HG03520 (cell line): ENCODE measurements around the gene AGER.
"Not testable (repeated sequence)": the region's sequence is repeated elsewhere in the genome, so short reads cannot be mapped to it uniquely, and the experiment has no call there.

ENCODE experiments used
- ATAC-seq: cut with Tn5 transposase; IDR thresholded peaks from one replicate; pipeline ENCODE4 v1.9.1; 2021; ENCODE audit warnings: mild to moderate bottlenecking, moderate library complexity; ENCODE audit not compliant: unreplicated experiment

AGER gene

DNA sequence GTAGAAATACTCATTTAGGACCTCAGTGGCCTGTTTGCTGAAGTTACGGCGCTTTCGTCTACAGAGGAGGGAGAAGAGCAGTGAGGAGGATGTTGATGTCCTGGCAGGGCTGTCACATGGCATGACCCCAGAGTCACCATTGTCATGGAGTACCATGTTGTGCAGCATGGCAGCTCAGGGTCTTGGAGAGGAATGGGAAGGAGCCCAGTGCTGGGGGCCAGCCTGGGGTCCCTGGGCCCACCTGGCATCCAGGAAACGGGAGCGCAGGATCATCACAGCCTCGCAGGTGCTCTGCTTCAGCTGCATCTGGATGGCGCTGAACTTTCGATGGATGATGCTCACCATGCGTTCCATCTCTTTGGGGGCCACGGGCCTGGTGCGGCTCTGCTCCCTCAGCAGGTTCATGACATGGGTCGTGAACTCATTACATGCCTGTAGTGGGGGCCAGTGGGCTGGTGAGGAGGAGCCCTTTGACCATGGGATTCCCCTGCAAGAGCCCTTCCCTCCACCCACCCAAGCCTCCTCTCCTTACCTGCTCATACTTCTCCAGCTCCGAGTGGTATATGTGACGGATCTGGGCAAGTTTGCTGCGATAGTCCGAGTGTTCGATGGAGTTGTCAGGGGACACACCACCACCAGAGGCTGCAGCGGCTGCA lies 3.8 kb upstream of the AGER start:
- not testable (repeated sequence) for ATAC-seq

DNA sequence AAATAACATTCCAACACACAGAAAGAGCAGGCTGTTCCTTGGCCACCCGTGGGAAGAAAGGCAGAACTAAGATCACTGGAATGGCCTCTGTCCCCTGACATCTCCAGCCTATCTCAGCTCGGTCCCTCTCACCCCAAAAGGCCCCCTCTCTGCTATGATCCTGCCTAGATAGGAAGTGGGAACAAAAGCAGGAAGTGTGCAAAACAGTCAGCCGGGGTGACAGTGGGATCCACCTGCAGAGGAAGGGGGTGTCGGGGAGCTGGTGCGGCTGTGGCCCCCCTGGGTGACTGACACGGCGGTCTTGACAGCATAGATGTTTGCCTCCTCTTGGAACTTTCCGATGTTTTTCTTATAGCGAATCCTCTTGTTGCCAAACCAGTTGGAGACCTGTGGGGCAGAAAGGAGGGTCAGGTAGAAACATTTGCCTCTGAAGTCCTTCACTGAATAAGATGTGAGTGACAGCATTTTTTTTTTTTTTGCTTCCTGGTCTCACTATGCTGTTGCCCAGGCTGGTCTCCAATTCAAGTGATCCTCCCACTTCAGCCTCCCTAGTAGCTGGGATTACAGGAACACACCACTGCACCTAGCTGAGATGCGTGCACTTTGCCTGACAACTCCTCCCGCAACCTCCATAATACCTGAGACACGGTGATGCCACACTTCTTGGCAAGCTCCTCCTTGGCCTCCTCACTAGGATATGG lies 3.1 kb upstream of the AGER start:
- ATAC-seq = no peak

DNA sequence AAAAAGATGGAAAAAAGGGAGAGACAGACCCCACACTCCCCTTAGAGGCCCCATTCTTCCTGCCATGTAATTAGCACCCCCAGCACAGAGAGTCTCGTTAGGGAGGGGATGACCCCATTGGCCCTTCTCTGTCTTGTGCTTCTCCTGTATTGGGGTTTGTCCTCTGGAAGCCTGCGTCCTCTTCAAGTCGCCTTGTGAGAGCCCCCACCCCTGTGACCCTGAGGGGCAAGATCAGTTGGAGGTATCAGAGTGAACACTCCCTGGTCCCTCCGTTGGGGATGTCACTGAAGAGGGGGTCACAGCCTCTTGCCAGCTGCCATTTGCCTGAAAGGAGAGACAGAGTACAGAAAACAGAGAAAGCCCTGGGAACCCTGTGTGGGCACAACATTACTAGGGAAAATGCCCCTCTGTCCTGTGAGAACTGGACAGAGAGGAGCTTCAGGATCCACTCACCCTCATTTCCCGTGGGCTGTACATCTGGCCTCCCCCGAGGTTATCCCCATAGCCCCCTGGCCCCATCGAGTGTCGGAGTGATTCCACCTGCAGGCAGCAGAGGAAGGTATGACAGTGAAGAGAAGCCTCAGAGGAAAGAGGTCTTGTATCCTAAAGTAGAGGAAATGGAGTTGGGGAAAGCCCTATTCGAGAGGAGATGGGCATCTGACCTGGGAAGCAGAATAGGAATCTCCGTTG lies 2.2 kb upstream of the AGER start:
- ATAC-seq = not testable (repeated sequence)

DNA sequence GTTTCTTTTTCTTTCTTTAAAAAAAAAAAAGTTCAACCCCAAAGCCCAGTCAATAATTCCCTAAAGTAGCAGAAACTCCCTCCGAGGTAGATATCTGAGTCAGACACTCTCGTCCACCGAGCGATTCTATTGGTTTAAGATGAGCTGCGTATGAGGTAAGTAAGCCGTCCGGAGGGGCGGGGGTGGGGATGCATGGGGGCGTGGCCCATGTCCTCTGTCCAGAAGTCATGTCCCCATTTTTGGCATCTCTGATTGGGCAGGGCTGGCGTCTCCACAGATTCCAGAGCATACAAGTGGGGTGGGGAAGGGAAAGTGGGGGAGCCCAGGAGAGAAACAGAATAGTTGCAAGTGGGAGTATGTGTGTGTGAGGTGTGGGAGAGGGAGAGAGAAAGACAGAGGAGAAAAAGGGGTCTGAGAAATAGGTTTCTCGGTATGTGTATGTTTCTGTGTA lies 1.7 kb upstream of the AGER start:
- ATAC-seq = not testable (repeated sequence)

DNA sequence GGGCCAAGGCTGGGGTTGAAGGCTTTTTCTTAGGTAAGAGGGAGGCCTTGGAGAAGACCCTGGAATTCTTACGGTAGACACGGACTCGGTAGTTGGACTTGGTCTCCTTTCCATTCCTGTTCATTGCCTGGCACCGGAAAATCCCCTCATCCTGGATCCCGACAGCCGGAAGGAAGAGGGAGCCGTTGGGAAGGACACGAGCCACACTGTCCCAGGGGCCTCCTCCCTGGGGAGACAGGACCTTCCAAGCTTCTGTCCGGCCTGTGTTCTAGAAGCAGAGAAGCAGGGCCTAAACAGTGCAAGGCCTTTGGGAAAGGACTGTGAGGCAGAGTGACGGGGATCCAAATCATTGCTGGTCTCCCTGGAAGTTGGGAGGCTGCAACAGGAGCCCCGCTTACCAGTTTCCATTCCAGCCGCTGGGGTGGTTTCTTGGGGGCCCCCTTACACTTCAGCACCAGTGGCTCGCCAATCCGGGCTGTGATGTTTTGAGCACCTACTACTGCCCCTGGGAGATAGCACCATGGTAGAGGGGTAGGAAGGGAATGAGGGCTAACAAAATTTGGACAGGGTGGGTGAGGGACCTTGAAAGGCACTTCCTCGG lies 470 bp downstream of the AGER start:
- ATAC-seq = no peak

DNA sequence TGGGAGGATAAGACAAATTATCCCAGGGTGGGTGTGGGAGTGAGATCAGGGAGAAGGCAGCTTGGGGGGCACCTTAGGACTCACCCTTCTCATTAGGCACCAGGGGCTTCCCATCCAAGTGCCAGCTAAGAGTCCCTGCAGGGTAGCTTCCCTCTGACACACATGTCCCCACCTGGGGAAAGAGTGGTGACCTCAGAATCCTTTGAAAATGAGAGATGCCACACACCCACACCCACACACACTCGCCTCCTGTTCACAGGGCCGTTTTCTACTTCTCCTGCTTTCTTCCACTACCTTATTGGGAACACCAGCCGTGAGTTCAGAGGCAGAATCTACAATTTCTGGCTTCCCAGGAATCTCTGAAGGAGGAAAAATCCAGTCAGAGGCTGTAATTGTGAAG lies 1.0 kb downstream of the AGER start:
- ATAC-seq = no peak

DNA sequence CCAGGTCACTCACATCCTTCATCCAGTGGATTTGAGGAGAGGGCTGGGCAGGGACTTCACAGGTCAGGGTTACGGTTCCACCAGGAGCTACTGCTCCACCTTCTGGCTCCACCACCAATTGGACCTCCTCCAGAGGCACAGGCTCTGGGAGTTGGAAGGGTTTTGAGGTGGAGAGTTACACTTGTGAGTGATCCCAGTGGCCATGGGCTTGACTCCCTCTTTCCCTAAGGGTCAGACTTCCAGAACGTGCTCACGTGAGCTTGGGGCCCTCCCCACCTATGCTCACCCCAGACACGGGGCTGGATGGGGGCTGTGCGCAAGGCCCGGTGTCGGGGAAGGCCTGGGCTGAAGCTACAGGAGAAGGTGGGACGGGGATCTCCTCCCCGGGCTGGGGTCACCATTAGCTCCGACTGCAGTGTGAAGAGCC lies 1.5 kb downstream of the AGER start:
- no peak for ATAC-seq

DNA sequence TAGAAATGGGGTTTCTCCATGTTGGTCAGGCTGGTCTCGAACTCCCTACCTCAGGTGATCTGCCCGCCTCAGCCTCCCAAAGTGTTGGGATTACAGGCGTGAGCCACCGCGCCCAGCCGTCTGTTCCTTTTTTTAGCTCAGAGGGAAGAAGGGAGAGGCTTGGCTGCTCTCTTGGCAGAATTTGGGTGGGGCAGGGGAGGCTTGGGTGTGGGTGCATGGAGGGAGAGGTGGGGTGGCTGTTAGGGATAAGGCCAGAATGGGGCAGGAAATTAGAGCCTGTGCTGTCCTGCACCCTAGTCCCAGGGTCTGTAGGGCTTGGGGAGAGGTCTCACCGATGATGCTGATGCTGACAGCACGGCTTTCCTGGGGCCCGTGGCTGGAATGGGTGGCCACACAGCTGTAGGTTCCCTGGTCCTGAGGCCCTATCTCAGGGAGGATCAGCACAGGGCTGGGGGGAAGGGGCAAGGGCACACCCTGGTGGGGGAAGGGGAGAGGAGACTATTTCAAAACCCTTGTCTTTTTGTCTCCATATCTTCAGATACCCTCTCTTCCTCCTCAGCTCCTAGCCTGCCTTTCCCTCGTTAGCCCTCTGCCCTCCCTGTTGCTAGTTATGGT lies 2.0 kb downstream of the AGER start:
- ATAC-seq = no peak

DNA sequence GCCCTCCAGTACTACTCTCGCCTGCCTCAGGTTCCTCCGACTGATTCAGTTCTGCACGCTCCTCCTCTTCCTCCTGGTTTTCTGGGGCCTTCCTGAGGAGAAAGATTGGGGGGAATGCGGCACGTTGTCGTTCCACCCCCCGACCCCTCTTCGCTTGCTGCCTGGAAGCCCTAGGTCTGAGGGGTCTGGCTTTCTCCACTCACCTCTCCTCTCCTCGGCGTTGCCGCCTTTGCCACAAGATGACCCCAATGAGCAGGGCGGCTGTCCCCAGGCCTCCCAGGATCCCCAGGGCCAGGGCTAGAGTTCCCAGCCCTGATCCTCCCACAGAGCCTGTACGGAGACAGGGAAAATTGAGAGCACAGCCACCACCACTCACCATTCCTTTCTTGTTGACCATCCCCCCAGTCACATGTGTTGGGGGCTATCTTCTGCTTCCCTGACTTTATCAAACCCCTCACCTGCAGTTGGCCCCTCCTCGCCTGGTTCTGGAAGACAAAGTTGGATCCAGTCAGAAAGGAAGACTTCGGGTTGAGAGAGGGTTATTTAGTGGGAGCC lies 2.8 kb downstream of the AGER start:
- no peak for ATAC-seq

DNA sequence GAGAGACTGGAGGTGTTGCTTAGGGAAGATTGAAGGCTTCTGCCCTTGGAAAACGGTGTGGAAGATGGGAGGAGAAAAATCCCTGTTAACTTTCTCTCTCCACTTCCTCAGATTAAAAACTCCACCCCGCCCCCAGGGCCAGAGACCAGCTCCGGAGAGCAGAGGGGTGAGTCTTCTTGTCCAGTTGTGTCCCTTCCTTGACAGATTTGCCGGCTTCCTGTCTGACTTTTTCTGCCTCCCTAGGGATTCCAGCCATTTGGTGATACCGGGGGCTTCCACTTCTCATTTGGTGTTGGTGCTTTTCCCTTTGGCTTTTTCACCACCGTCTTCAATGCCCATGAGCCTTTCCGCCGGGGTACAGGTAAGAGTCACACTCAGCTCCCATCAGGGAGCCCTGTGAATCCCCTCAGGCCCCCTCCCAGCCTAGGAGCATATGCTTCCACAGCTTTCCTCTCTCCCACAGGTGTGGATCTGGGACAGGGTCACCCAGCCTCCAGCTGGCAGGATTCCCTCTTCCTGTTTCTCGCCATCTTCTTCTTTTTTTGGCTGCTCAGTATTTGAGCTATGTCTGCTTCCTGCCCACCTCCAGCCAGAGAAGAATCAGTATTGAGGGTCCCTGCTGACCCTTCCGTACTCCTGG lies 4.2 kb downstream of the AGER start:
- no peak for ATAC-seq

DNA sequence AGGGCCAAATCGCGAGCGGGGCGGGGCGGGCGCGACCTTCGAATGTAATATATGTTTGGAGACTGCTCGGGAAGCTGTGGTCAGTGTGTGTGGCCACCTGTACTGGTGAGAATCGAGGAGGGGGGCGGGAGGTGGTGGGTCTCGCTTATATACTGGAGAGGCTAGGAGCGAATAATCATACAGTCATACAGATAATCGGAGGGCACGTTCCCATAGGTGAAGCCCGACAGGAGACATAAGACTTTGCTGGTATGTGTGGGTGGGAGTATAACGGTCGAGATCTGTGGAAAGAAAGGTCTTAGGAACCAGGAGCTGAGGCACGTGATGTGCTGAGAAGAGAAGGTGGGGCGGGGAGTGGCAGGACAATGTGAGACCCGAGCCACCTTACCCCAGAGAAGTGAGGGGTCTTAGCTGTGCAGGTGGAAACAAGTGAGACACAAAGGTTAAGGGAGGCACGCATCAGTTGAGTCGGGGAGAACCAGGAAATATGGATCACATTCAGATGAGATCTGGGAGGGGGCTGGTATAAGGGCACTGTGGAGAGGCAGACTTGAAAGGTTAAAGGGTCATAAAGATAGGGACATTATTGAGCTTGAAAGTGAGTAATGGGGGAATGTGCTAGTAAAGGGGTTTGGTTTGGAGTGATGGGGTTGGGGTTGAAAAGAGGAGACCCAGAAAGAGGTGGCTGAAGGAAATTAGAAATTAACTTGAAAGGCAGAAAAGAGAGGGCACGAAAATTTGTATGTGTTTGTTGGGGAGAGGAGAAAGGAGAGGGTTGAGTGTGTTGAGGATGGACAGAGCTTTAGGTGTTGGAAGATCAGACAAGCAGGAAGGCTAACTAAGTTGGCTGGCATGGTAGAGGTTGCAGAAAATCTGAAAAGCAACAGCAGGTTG lies 5.3 kb downstream of the AGER start:
- ATAC-seq = no peak

DNA sequence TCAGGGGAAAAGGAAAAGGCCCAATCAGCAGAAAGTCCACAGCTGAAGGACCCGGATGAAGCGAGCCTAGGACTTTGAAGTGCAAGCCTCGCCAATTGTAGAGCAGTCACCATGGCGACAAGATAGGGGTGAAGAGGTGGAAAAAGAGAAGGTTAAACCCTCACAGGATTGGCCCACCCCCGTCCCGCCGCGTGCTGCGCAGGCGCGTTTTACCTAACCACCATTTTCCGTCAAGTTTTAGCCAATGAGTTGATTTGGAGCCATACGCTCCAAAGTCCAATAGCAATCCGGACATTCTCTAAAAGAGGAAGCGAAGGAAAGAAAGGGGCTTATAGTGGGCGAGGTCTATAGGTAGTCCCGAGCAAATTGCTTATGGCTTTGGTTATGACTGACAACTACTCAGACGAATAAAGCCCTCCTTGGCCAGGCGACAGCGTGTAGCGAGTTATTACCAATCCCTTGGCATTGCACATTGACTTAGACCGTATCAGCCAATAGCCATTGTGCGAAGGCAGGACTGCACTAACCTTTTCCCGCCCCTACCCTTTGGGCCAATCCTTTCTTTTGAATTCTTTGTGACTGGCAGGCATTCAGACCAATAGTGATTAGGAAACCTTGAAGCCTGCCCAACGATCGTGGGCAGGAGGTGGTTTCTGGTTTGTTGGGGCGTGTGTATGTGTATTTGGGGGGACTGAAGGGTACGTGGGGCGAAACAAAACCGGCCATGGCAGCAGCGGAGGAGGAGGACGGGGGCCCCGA lies 6.1 kb downstream of the AGER start, which contains the start of gene RNF5:
Gene RNF5 (plus strand): TSS at position 618 of the 759 bp plus-strand sequence. CDS start 107 bp downstream, at position 725.
- ATAC-seq = peak; percentile 83

DNA sequence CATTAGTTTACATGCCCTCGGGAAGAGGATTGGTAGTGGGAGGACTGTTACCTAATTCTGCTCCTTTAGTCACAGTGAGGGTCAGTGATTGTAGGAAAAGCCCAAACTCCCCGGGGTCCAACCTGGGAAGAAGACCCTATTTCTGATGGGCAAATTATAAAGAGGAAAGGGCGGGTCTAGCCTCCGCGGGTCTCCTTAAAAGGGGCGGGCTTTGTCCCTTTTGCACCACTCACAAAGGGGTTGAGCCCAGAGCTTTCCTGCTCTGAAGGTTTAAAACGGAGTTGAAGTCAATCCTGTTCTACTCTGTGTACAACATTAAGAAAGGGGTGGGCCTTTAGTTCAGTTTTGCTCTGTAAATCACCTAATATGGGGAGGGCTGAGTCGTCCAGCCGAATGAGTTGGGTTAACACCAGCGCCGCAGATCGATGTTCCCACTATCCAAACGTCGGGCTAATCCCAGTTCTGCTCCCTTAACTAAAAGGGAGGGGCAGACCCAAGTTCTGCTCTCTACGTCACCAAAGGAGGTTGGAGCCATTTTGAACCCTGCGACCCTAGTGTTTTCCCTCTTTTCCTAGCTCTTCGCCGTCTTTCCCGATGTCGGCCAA lies 6.8 kb downstream of the AGER start:
- no peak for ATAC-seq

DNA sequence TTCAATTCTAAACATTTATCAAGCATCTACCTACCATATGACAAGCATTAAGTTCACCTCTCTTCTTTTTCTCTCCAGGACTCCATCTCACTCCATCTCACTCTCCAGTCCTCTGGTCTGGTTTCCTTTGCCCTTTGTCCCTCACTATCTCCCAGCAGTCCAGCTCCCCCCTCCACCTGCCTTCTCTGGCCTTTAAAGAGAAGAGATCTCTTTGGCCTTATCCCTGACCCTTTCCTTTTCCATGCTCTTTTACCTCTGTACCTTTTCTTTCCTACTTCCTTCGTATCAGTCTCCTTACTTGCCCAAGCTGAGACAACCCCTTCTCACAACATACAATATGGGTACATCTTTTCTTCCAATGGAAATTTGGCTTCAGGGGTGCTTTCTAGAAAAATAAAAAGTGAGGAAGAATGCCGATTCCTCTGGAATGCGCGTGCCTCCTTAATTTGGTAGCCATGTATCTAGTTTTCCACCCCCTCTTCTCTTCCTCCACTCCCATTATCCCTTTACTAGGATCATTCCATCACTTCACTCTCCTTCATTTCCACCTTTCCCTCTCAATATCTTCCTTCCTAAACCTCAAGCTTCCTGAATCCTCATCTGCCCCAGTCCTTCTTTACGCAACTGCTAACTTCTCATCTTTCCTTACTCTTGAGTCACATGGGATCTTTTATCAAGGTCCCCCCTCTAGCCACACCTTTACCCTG lies 7.4 kb downstream of the AGER start:
- ATAC-seq = no peak

DNA sequence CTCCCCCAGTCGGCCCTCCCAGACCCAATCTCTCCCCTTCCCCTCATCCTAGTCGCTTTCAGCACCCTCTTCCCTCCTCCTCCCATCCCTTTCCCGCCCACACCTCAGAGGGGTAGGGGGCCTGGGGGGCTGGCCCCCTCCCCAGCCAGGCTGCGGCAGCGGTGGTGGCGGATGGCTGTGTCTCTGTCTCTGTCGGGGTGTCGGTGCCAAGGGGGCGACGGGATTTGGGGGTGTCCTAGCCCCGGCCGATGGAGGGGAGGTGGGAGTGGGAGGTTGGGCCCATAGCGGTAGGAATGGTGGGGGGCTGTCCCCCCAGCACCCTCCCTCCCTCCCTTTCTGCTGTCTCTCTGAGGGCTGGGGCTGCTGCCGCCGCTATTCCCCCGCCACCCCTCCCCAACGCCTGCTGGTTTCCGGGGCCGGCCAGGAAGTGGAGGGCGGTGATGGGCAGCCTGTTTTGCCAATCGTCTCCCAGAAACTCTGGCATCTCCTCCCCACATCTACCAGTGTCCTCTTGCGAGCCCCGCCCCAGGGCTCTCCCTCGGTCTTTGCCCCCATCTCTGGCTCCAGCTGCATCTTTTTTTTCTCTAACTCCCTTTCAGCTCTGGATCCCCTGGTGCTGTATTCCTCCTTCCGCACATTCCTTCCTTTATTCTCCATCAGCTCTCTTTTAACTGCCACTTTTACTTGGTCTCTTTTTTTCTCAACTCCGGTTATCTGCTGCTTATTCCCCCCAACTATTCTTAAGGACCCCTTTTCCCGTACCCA lies 8.2 kb downstream of the AGER start, which contains the start of gene AGPAT1:
Gene AGPAT1 (minus strand): TSS at position 374 of the 765 bp plus-strand sequence. CDS start 4,588 bp downstream, outside the sequence.
- ATAC-seq = peak; percentile 37

DNA sequence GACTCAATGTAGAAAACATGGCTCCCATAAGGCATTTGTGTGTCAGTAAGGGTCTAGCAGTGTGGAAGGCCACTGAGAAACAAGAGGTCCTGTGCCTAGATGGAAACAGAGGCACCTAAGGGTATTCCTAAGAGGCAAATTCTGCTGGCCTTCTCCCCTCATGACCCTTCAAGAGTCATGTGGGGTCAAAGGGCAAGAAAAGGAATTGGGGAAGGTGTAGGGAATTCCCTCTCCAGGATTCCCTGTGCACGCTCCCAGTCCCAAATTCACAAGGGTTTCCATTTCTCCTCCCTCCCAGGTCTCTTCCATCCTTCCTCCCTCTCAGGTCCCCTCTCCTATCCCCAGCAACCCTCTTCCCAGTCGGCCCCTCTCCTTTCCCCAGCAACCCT lies 8.7 kb downstream of the AGER start:
- ATAC-seq = no peak

DNA sequence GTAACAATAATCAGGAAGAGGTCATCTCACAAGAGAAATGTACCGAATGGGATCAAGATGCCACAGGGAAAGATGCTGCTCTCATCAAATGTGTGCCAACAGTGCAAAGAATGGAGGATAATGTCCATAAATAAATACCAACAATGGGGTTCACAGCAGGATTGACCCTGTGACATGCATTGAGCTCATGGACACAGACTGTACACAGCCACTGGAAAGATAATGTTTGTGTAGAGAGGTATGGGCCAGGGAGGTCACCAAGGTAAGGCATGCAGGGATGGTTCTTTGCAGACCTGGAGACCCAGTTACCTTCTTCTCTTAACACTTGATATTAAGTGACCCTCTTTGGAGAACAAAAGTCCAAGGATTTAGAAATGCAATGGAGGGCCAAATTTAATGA lies 9.6 kb downstream of the AGER start:
- no peak for ATAC-seq
